ENCODE measurements around the gene ZNF593. TPM values are rescaled to one million over a fixed set of nuclear protein-coding genes. Genes with fewer than 3 reads are reported as not detected.

Gene ZNF593
- polyA plus RNA-seq, 1 donor (not counting 4 experiments of a cell fraction or from before 2014, with no cell fraction given): 26.0 TPM

- TF ChIP-seq EZH2 (IDR thresholded peaks at IDR 0.05; ENCODE audit: low read length) (no peak), CTCF (optimal IDR thresholded peaks at IDR 0.05 in 1 of 3, IDR thresholded peaks at IDR 0.05 in 1 of 3, conservative IDR thresholded peaks at IDR 0.05 in 1 of 3; ENCODE audit: extremely low read depth in 1 of 3, insufficient read depth in 2 of 3, low read length in 3 of 3) (no peak)
- H3K9ac ChIP-seq (ENCODE audit: control insufficient read depth, extremely low read depth, insufficient read depth, low read length): no peak overlapping the region
- no peak for FAIRE-seq
- H4K20me1 ChIP-seq (ENCODE audit: control insufficient read depth, extremely low read depth, insufficient read depth, low read length): no peaks in the 10 kb centered on the region
- no peaks in the 10 kb centered on the region for H3K9me3 ChIP-seq (ENCODE audit: control insufficient read depth, low read depth, low read length)
- no peak overlapping the region for H3K27ac ChIP-seq (ENCODE audit: control insufficient read depth, insufficient read depth, low read length)
- H3K36me3 ChIP-seq (ENCODE audit: control insufficient read depth in 2 of 2, extremely low read depth in 1 of 2, insufficient read depth in 2 of 2, low read length in 2 of 2): no peaks in the 10 kb centered on the region
- H3K4me2 ChIP-seq (ENCODE audit: control insufficient read depth, extremely low read depth, insufficient read depth, low read depth, low read length): no peak overlapping the region
- no peak for DNase-seq (ENCODE audit: low read depth, low spot score)
- H3K4me3 ChIP-seq (ENCODE audit: control insufficient read depth in 2 of 3, extremely low read depth in 1 of 3, insufficient read depth in 2 of 3, low read depth in 1 of 3, low read length in 3 of 3): no peak overlapping the region
- H3K4me1 ChIP-seq (ENCODE audit: control insufficient read depth, extremely low read depth, insufficient read depth, low read length): peaks cover 12% of the 10 kb centered on the region
- dilution Hi-C loops (cut with MboI; ENCODE audit: extremely low pct_ligation_motif_present, low sequenced_read_pairs): no loop called here
- H3K9me1 ChIP-seq (ENCODE audit: control insufficient read depth, extremely low read depth, insufficient read depth, low read length): no peaks in the 10 kb centered on the region
- H3K27me3 ChIP-seq (ENCODE audit: control insufficient read depth, extremely low read depth, insufficient read depth, low read length): no peaks in the 10 kb centered on the region
- H2AFZ ChIP-seq (ENCODE audit: control insufficient read depth, low read length): no peak overlapping the region
- no peaks in the 10 kb centered on the region for H3K79me2 ChIP-seq (ENCODE audit: control insufficient read depth, insufficient read depth, low read length)
Observed at GRCh38 chr1:26153966-26154532, 15.7 kb upstream of the ZNF593 start.

- H3K9ac ChIP-seq (ENCODE audit: control insufficient read depth, extremely low read depth, insufficient read depth, low read length): no peak overlapping the region
- no peaks in the 10 kb centered on the region for H3K9me3 ChIP-seq (ENCODE audit: control insufficient read depth, low read depth, low read length)
- no peak overlapping the region for H3K4me2 ChIP-seq (ENCODE audit: control insufficient read depth, extremely low read depth, insufficient read depth, low read depth, low read length)
- H3K9me1 ChIP-seq (ENCODE audit: control insufficient read depth, extremely low read depth, insufficient read depth, low read length): no peaks in the 10 kb centered on the region
- dilution Hi-C loops (cut with MboI; ENCODE audit: extremely low pct_ligation_motif_present, low sequenced_read_pairs): no loop called here
- H3K79me2 ChIP-seq (ENCODE audit: control insufficient read depth, insufficient read depth, low read length): no peaks in the 10 kb centered on the region
- DNase-seq (ENCODE audit: low read depth, low spot score) (no peak), FAIRE-seq (no peak)
- H3K27me3 ChIP-seq (ENCODE audit: control insufficient read depth, extremely low read depth, insufficient read depth, low read length): no peaks in the 10 kb centered on the region
- peaks cover 13% of the 10 kb centered on the region for H3K4me1 ChIP-seq (ENCODE audit: control insufficient read depth, extremely low read depth, insufficient read depth, low read length)
- H3K36me3 ChIP-seq (ENCODE audit: control insufficient read depth in 2 of 2, extremely low read depth in 1 of 2, insufficient read depth in 2 of 2, low read length in 2 of 2): no peaks in the 10 kb centered on the region
- no peak overlapping the region for H2AFZ ChIP-seq (ENCODE audit: control insufficient read depth, low read length)
- TF ChIP-seq CTCF (optimal IDR thresholded peaks at IDR 0.05 in 1 of 3, IDR thresholded peaks at IDR 0.05 in 1 of 3, conservative IDR thresholded peaks at IDR 0.05 in 1 of 3; ENCODE audit: extremely low read depth in 1 of 3, insufficient read depth in 2 of 3, low read length in 3 of 3) (no peak), EZH2 (IDR thresholded peaks at IDR 0.05; ENCODE audit: low read length) (no peak)
- H4K20me1 ChIP-seq (ENCODE audit: control insufficient read depth, extremely low read depth, insufficient read depth, low read length): no peaks in the 10 kb centered on the region
- H3K4me3 ChIP-seq (ENCODE audit: control insufficient read depth in 2 of 3, extremely low read depth in 1 of 3, insufficient read depth in 2 of 3, low read depth in 1 of 3, low read length in 3 of 3): no peak overlapping the region
- no peak overlapping the region for H3K27ac ChIP-seq (ENCODE audit: control insufficient read depth, insufficient read depth, low read length)
Observed at GRCh38 chr1:26154750-26155149, 15.0 kb upstream of the ZNF593 start.

All from keratinocyte (primary cell).